PC-9 (cell line): Measurements from ENCODE around the gene SAMD13. TPM values are rescaled to one million over a fixed set of nuclear protein-coding genes. Genes with fewer than 3 reads are reported as not detected.

Source experiments
- BruUV-seq: library from RNA; stranded (reverse); fragments of 400-500 nt; replicated peaks from 2 replicates; lab custom pipeline; 2021; lab: Mats Ljungman, UMichigan
- CTCF ChIA-PET: fragments of 300-600 bp; sonication (Branson Sonifier 250); formaldehyde crosslinking; loops from one replicate; lab custom pipeline; 2022; ENCODE audit warnings: antibody characterized with exemption; lab: Charles Lee
- POLR2A ChIA-PET: fragments of 300-600 bp; sonication (Branson Sonifier 250); formaldehyde crosslinking; loops from one replicate; lab custom pipeline; 2022; ENCODE audit warnings: antibody characterized with exemption; ENCODE audit not compliant: unreplicated experiment; lab: Charles Lee
- DNase-seq, 2 experiments: peaks; one replicate each; pipeline versions ENCODE4 v3.0.0 to v3.0.0-alpha.2; 2015 to 2022; ENCODE audit warnings: mixed read lengths in 1 of 2
- H2AFZ ChIP-seq: fragments of 200-600 bp; sonication (generic); 2 replicates; pipeline ENCODE4 v1.8.1; 2017; ENCODE audit warnings: antibody characterized with exemption
- H3F3A ChIP-seq: fragments of 200-600 bp; sonication (generic); 2 replicates; pipeline ENCODE4 v1.8.1; 2017; ENCODE audit warnings: antibody characterized with exemption, mild to moderate bottlenecking, low read depth; ENCODE audit not compliant: insufficient read depth
- H3K27ac ChIP-seq: fragments of 200-600 bp; sonication (generic); 2 replicates; pipeline ENCODE4 v1.6.1; 2016; ENCODE audit warnings: mixed run types
- H3K27me3 ChIP-seq: fragments of 200-600 bp; sonication (generic); 2 replicates; pipeline ENCODE4 v1.6.1; 2016; ENCODE audit warnings: low read depth, mixed run types; ENCODE audit not compliant: insufficient read depth
- H3K36me3 ChIP-seq: fragments of 200-600 bp; sonication (generic); 2 replicates; pipeline ENCODE4 v1.6.1; 2016; ENCODE audit warnings: low read depth, mixed run types
- H3K4me1 ChIP-seq: fragments of 200-600 bp; sonication (generic); replicated peaks from 2 replicates; pipeline ENCODE4 v1.6.1; 2016; ENCODE audit warnings: mixed run types; ENCODE audit not compliant: insufficient read depth
- H3K4me2 ChIP-seq: fragments of 200-600 bp; sonication (generic); 2 replicates; pipeline ENCODE4 v1.6.1; 2017; ENCODE audit warnings: mixed run types
- H3K4me3 ChIP-seq: fragments of 200-600 bp; sonication (generic); 2 replicates; pipeline ENCODE4 v1.6.1; 2016; ENCODE audit warnings: mixed run types
- H3K79me2 ChIP-seq: fragments of 200-600 bp; sonication (generic); 2 replicates; pipeline ENCODE4 v1.6.1; 2017; ENCODE audit warnings: low read depth, mixed run types
- H3K9me2 ChIP-seq: fragments of 200-600 bp; sonication (generic); 2 replicates; pipeline ENCODE4 v1.8.1; 2017; ENCODE audit warnings: mild to moderate bottlenecking; ENCODE audit not compliant: insufficient read depth
- H3K9me3 ChIP-seq: fragments of 200-600 bp; sonication (generic); 2 replicates; pipeline ENCODE4 v1.8.1; 2016; ENCODE audit warnings: low read depth; ENCODE audit not compliant: insufficient read depth
- H4K20me1 ChIP-seq: fragments of 200-600 bp; sonication (generic); 2 replicates; pipeline ENCODE4 v1.8.1; 2017; ENCODE audit not compliant: insufficient read depth
- CTCF ChIP-seq: fragments of 200-600 bp; sonication (generic); conservative IDR thresholded peaks from 2 replicates; pipeline ENCODE4 v1.6.1; 2017; ENCODE audit warnings: mixed run types, antibody characterized with exemption, mild to moderate bottlenecking, moderate library complexity
- EZH2 ChIP-seq: fragments of 200-600 bp; sonication (generic); IDR thresholded peaks from 2 replicates; pipeline ENCODE4 v1.8.0; 2017; ENCODE audit warnings: antibody characterized with exemption, low read depth
- intact Hi-C: fragments of 100-400 bp; cut with micrococcal nuclease; formaldehyde crosslinking; loops from one replicate; pipeline ENCODE4 v1.10.0; 2022; ENCODE audit not compliant: unreplicated experiment
- total RNA-seq: library from RNA; stranded (reverse); gene quantifications from 2 replicates; pipeline ENCODE4 v1.2.3, GENCODE V29; 2021

Gene SAMD13
- total RNA-seq, 1 experiment from 2014 or later, result 2.5 TPM

- ChIA-PET CTCF (no interaction called here), POLR2A (no interaction called here)
- Histone ChIP-seq H3K36me3 (no peaks in the 10 kb centered on the region), H3K9me2 (no peaks in the 10 kb centered on the region), H3K4me3 (no peak overlapping the region), H3K79me2 (no peaks in the 10 kb centered on the region), H3K27ac (no peak overlapping the region), H3K4me2 (no peak overlapping the region), H3F3A (peaks cover 15% of the 10 kb centered on the region; the same call in 1 of the 2 replicates), H3K9me3 (no peaks in the 10 kb centered on the region; the same call in 1 of the 2 replicates), H4K20me1 (no peaks in the 10 kb centered on the region), H2AFZ (no peak overlapping the region), H3K4me1 (peaks cover 43% of the 10 kb centered on the region), H3K27me3 (no peaks in the 10 kb centered on the region)
- intact Hi-C loops, result no loop called here
- no peak for DNase-seq
- BruUV-seq, result no TSS peak
- no peak for TF ChIP-seq EZH2
- no peak for TF ChIP-seq CTCF
These were observed 36.5 kb upstream of the SAMD13 start for GRCh38 chr1:84264961-84265360.

DNA sequence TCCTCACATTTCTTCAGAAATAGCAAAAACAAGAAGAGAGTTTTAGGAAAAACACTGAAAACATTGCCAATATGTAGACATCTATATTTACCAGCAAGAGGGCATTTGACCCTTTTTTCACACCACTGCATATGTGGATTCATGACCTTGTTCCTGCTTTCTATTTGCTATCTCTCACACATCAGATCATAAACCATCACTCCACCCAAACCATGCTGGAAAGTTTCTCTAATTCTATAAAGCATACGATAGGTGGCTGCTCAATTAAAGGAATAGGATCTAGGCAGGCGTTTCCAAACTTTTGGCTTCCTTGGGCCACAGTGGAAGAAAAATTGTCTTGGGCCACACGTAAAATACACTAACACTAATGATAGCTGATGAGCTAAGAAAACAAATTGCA lies 35.6 kb upstream of the SAMD13 start:
- Histone ChIP-seq H3K27ac (no peak overlapping the region), H3K4me1 (peaks cover 35% of the 10 kb centered on the region), H3K36me3 (no peaks in the 10 kb centered on the region), H3K9me3 (no peaks in the 10 kb centered on the region), H3K27me3 (no peaks in the 10 kb centered on the region), H3K79me2 (no peaks in the 10 kb centered on the region), H3K4me2 (no peak overlapping the region), H3K4me3 (no peak overlapping the region), H3K9me2 (no peaks in the 10 kb centered on the region), H4K20me1 (no peaks in the 10 kb centered on the region), H3F3A (peaks cover 12% of the 10 kb centered on the region; the same call in 1 of the 2 replicates), H2AFZ (no peak overlapping the region)
- CTCF ChIA-PET, result no interaction called here
- TF ChIP-seq CTCF (no peak), EZH2 (no peak)
- POLR2A ChIA-PET, result no interaction called here
- intact Hi-C loops, result no loop called here
- BruUV-seq, result no TSS peak
- no peak for DNase-seq

DNA sequence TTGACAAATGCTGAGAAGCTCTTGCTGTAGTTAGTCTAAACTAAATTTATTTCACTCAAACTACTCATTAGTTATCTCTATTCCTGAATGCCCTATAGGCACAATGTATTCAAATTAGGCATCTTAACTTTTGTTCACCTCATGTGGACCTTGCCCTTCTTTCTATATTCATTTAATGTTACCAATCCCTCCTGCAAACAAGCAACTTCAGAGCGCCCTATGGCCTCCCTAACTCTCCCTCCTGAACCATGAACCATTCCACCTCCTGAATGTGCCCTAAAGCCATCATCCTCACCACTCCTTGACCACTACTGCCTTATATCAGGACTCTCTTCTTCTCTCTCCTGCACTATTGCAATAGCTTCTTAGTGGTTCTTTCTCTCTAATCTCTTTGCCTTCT lies 34.8 kb upstream of the SAMD13 start:
- Histone ChIP-seq H3K4me2 (no peak overlapping the region), H3K4me1 (peaks cover 35% of the 10 kb centered on the region), H3K27ac (no peak overlapping the region), H3K36me3 (no peaks in the 10 kb centered on the region), H3K9me2 (no peaks in the 10 kb centered on the region), H3K79me2 (no peaks in the 10 kb centered on the region), H3K9me3 (no peaks in the 10 kb centered on the region), H2AFZ (no peak overlapping the region), H4K20me1 (no peaks in the 10 kb centered on the region), H3K27me3 (no peaks in the 10 kb centered on the region), H3F3A (peaks cover 9% of the 10 kb centered on the region; the same call in 1 of the 2 replicates), H3K4me3 (no peak overlapping the region)
- no TSS peak for BruUV-seq
- intact Hi-C loops, result no loop called here
- TF ChIP-seq EZH2, result no peak
- TF ChIP-seq CTCF, result no peak
- CTCF ChIA-PET, result no interaction called here
- POLR2A ChIA-PET, result no interaction called here
- no peak for DNase-seq
